IMR-90 (cell line): ENCODE data around the gene MTR. TPM values are rescaled to one million over a fixed set of nuclear protein-coding genes. Genes with fewer than 3 reads are reported as not detected.

Experiments used
- ATAC-seq: fragments of 200-7000 bp; cut with Tn5 transposase; 2 replicates; pipeline ENCODE4 v1.9.1; 2020; ENCODE audit warnings: low read depth, mild to moderate bottlenecking, moderate library complexity
- BruUV-seq: library from RNA; stranded (reverse); fragments of 400-500 nt; replicated peaks from 2 replicates; lab custom pipeline; 2021; lab: Mats Ljungman, UMichigan
- CTCF ChIA-PET: fragments of 300-600 bp; formaldehyde crosslinking; extraction: SDS; loops from one replicate; lab custom pipeline; 2021; ENCODE audit warnings: antibody characterized with exemption; lab: Yijun Ruan, JAX
- POLR2A ChIA-PET: fragments of 300-600 bp; sonication (Branson Sonifier 250); formaldehyde crosslinking; loops from one replicate; lab custom pipeline; 2022; ENCODE audit warnings: antibody characterized with exemption; ENCODE audit not compliant: unreplicated experiment; lab: Charles Lee
- DNase-seq: peaks from one replicate; pipeline ENCODE4 v3.0.0; 2013
- H2AFZ ChIP-seq: replicated peaks from 2 replicates; pipeline ENCODE3; 2013; ENCODE audit warnings: low read length, mild to moderate bottlenecking; ENCODE audit not compliant: poor library complexity
- H2AK5ac ChIP-seq: 2 replicates; pipeline ENCODE4 v1.6.1; 2013; ENCODE audit warnings: low read depth, low read length, inconsistent platforms
- H2AK9ac ChIP-seq: replicated peaks from 2 replicates; pipeline ENCODE3; 2013; ENCODE audit warnings: mild to moderate bottlenecking, low read depth, low read length, moderate library complexity; ENCODE audit not compliant: poor library complexity
- H2BK120ac ChIP-seq: 2 replicates; pipeline ENCODE4 v1.6.1; 2013; ENCODE audit warnings: low read depth, low read length, inconsistent platforms
- H2BK15ac ChIP-seq: 3 replicates; pipeline ENCODE4 v1.6.1; 2013; ENCODE audit warnings: low read depth, low read length, inconsistent platforms
- H2BK20ac ChIP-seq: 2 replicates; pipeline ENCODE4 v1.6.1; 2013; ENCODE audit warnings: low read depth, mild to moderate bottlenecking, inconsistent platforms, low read length, moderate library complexity
- H2BK5ac ChIP-seq: 2 replicates; pipeline ENCODE4 v1.6.1; 2013; ENCODE audit warnings: mild to moderate bottlenecking, low read depth, low read length, inconsistent platforms; ENCODE audit not compliant: poor library complexity, severe bottlenecking
- H3K14ac ChIP-seq: replicated peaks from 2 replicates; pipeline ENCODE4 v1.6.1; 2013; ENCODE audit warnings: low read depth, low read length, inconsistent platforms
- H3K18ac ChIP-seq: 2 replicates; pipeline ENCODE4 v1.6.1; 2013; ENCODE audit warnings: low read depth, low read length, control low read depth
- H3K23ac ChIP-seq: 2 replicates; pipeline ENCODE4 v1.6.1; 2013; ENCODE audit warnings: low read depth, low read length, inconsistent platforms
- H3K27ac ChIP-seq: 2 replicates; pipeline ENCODE4 v1.5.1; 2013; ENCODE audit warnings: mild to moderate bottlenecking, control low read depth, low read length; ENCODE audit not compliant: insufficient read depth
- H3K27me3 ChIP-seq: 2 replicates; pipeline ENCODE4 v1.6.1; 2013; ENCODE audit warnings: low read length; ENCODE audit not compliant: control insufficient read depth, insufficient read depth
- H3K36me3 ChIP-seq: 2 replicates; pipeline ENCODE4 v1.6.1; 2013; ENCODE audit warnings: low read length, mixed read lengths; ENCODE audit not compliant: control insufficient read depth, insufficient read depth
- H3K4ac ChIP-seq: 2 replicates; pipeline ENCODE4 v1.6.1; 2013; ENCODE audit warnings: low read depth, low read length, inconsistent platforms
- H3K4me1 ChIP-seq: 2 replicates; pipeline ENCODE4 v1.6.1; 2013; ENCODE audit warnings: low read length, mixed read lengths; ENCODE audit not compliant: control insufficient read depth, insufficient read depth
- H3K4me2 ChIP-seq: 2 replicates; pipeline ENCODE4 v1.6.1; 2013; ENCODE audit warnings: low read depth, mild to moderate bottlenecking, control low read depth, low read length, moderate library complexity
- H3K4me3 ChIP-seq: 2 replicates; pipeline ENCODE4 v1.5.1; 2013; ENCODE audit warnings: low read depth, mild to moderate bottlenecking, control low read depth, low read length, moderate library complexity; ENCODE audit not compliant: insufficient read depth
- H3K56ac ChIP-seq: 2 replicates; pipeline ENCODE4 v1.6.1; 2013; ENCODE audit warnings: low read length, inconsistent platforms; ENCODE audit not compliant: insufficient read depth; ENCODE audit errors: extremely low read depth
- H3K79me1 ChIP-seq, 2 experiments: 2 replicates each; pipeline ENCODE4 v1.6.1; 2013; ENCODE audit warnings: low read length in 2 of 2, inconsistent platforms in 1 of 2, low read depth in 1 of 2
- H3K9ac ChIP-seq: 2 replicates; pipeline ENCODE4 v1.6.1; 2013; ENCODE audit warnings: low read depth, low read length, control low read depth
- H3K9me1 ChIP-seq: 2 replicates; pipeline ENCODE4 v1.6.1; 2013; ENCODE audit warnings: low read length, inconsistent platforms; ENCODE audit not compliant: insufficient read depth
- H3K9me3 ChIP-seq: 2 replicates; pipeline ENCODE4 v1.6.1; 2013; ENCODE audit warnings: low read length; ENCODE audit not compliant: control insufficient read depth, insufficient read depth
- H4K20me1 ChIP-seq: 2 replicates; pipeline ENCODE4 v1.6.1; 2013; ENCODE audit warnings: low read length, inconsistent platforms; ENCODE audit not compliant: insufficient read depth
- H4K5ac ChIP-seq: 2 replicates; pipeline ENCODE4 v1.6.1; 2013; ENCODE audit warnings: mild to moderate bottlenecking, low read depth, low read length, control low read depth
- H4K8ac ChIP-seq, 2 experiments: 2 replicates each; pipeline ENCODE4 v1.6.1; 2013; ENCODE audit warnings: low read depth in 2 of 2, low read length in 2 of 2, control low read depth in 1 of 2, inconsistent platforms in 1 of 2
- H4K91ac ChIP-seq: 2 replicates; pipeline ENCODE4 v1.6.1; 2013; ENCODE audit warnings: low read depth, low read length, inconsistent platforms; ENCODE audit not compliant: insufficient read depth
- BHLHE40 ChIP-seq: fragments of 150-350 bp; IDR thresholded peaks from 2 replicates; pipeline ENCODE4 v1.6.1; 2016; ENCODE audit warnings: mild to moderate bottlenecking, low read depth, low read length
- MXI1 ChIP-seq: IDR thresholded peaks from 2 replicates; pipeline ENCODE4 v1.6.1; 2012; ENCODE audit warnings: low read depth, mild to moderate bottlenecking, low read length, moderate library complexity, borderline replicate concordance
- POLR2A ChIP-seq: IDR thresholded peaks from 2 replicates; pipeline ENCODE4 v1.6.1; 2012; ENCODE audit warnings: mild to moderate bottlenecking, low read depth, low read length
- RAD21 ChIP-seq: IDR thresholded peaks from 2 replicates; pipeline ENCODE4 v1.6.1; 2012; ENCODE audit warnings: low read length, improper control_type of control experiment
- RCOR1 ChIP-seq: IDR thresholded peaks from 2 replicates; pipeline ENCODE4 v1.6.1; 2012; ENCODE audit warnings: mild to moderate bottlenecking, low read length, improper control_type of control experiment; ENCODE audit not compliant: insufficient replicate concordance
- SMC3 ChIP-seq: fragments of 150-350 bp; IDR thresholded peaks from 2 replicates; pipeline ENCODE4 v1.6.1; 2016; ENCODE audit warnings: low read depth, mild to moderate bottlenecking, antibody characterized with exemption, low read length, moderate library complexity
- WGBS, 2 experiments: methylation state at CpG; one replicate each; pipeline versions ENCODE4 v1.1.5 to v1.1.7; 2013; ENCODE audit warnings: missing lambda C conversion rate in 2 of 2; ENCODE audit not compliant: insufficient read length in 1 of 2; ENCODE audit errors: extremely low coverage in 2 of 2; 5-methylcytosine and 5-hydroxymethylcytosine counted together
- dilution Hi-C: fragments of 300-500 bp; cut with HindIII; formaldehyde crosslinking; loops from one replicate; pipeline ENCODE4 v1.14.3; 2018; ENCODE audit warnings: low sequenced_read_pairs; ENCODE audit not compliant: unreplicated experiment
- in situ Hi-C: fragments of 300-500 bp; cut with MboI; formaldehyde crosslinking; loops from 3 replicates; pipeline ENCODE4 v1.14.3; 2019; ENCODE audit warnings: low sequenced_read_pairs, inconsistent platforms, mixed read lengths
- intact Hi-C: fragments of 100-400 bp; cut with micrococcal nuclease; formaldehyde crosslinking; loops from 2 replicates; pipeline ENCODE4 v1.10.0; 2022
- polyA plus RNA-seq, 3 experiments: library from polyadenylated mRNA; depleted of rRNA; stranded (reverse); fragments of >200 nt; gene quantifications; 2 replicates each; pipeline ENCODE4 v1.2.3, GENCODE V29; 2012; ENCODE audit warnings: low replicate concordance in 1 of 3
- total RNA-seq: library from RNA; depleted of rRNA; stranded (reverse); fragments of >200 nt; gene quantifications from 2 replicates; pipeline ENCODE4 v1.2.3, GENCODE V29; 2012

The MTR gene
- total and polyA plus RNA-seq, 2 of the 4 experiments (the other 2 are of a cell fraction) = 7.7 to 31.0 TPM

DNA sequence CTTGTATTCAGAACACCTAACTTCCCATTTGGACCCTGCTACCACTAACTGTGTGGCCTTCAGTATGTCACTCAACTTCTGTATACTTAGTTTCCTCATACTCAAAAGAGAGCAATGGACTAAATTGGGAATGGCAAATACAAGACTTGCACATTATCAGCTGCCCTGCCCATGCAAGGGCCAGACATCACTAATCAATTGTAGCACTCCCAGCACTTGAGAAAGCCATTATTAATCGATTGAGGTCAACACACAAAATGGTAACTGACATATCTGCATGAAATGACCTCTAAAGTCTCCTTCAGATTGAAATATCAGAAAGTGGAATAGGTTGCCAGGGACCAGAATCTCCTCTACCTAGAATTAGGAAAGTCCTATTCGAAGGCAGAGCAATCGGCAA lies 149.9 kb downstream of the MTR start:
- in situ Hi-C loops = no loop called here
- H3K4me2 ChIP-seq = no peak overlapping the region
- H3K23ac ChIP-seq = no peak overlapping the region
- peaks cover 16% of the 10 kb centered on the region for H3K9me3 ChIP-seq
- dilution Hi-C loops = no loop called here
- H3K4me1 ChIP-seq = no peaks in the 10 kb centered on the region
- no peak overlapping the region for H3K9ac ChIP-seq
- no peak overlapping the region for H4K91ac ChIP-seq
- H3K36me3 ChIP-seq = no peaks in the 10 kb centered on the region
- no peak overlapping the region for H3K14ac ChIP-seq
- no peak overlapping the region for H2AK9ac ChIP-seq
- no peak for TF ChIP-seq BHLHE40
- TF ChIP-seq MXI1 = no peak
- no peak for TF ChIP-seq RCOR1
- no peak for TF ChIP-seq POLR2A
- TF ChIP-seq SMC3 = no peak
- TF ChIP-seq RAD21 = no peak
- no peak overlapping the region for H2BK20ac ChIP-seq
- H2AK5ac ChIP-seq = no peak overlapping the region
- H2BK15ac ChIP-seq = no peak overlapping the region
- H3K4ac ChIP-seq = no peak overlapping the region
- H2BK120ac ChIP-seq = no peak overlapping the region
- intact Hi-C loops = no loop called here
- CTCF ChIA-PET = no interaction called here
- no peaks in the 10 kb centered on the region for H4K20me1 ChIP-seq
- POLR2A ChIA-PET = no interaction called here
- no peak overlapping the region for H3K4me3 ChIP-seq
- H3K56ac ChIP-seq = no peak overlapping the region
- no peak overlapping the region for H3K18ac ChIP-seq
- no peak overlapping the region for H2AFZ ChIP-seq
- DNase-seq (no peak), ATAC-seq (no peak)
- H3K27ac ChIP-seq = no peak overlapping the region
- no peak overlapping the region for H4K5ac ChIP-seq
- no peaks in the 10 kb centered on the region for H3K79me1 ChIP-seq
- no TSS peak for BruUV-seq
- H4K8ac ChIP-seq = no peak overlapping the region
- no peaks in the 10 kb centered on the region for H3K9me1 ChIP-seq
- H2BK5ac ChIP-seq = no peak overlapping the region
- H3K27me3 ChIP-seq = no peaks in the 10 kb centered on the region
- no CpG with 5 or more reads among the region's 3 CpGs for WGBS, 2 experiments
